HepG2 (cell line): ENCODE results near the gene MYL6B. TPM values are rescaled to one million over a fixed set of nuclear protein-coding genes. Genes with fewer than 3 reads are reported as not detected.
A peak's percentile ranks its signal among the peaks of the same experiment; 100 is the strongest.

Experiments used
- ATAC-seq: fragments of 200-7000 bp; cut with Tn5 transposase; 3 replicates; pipeline ENCODE4 v1.9.1; 2020; ENCODE audit warnings: mild to moderate bottlenecking, moderate library complexity
- BruUV-seq: library from RNA; stranded (reverse); fragments of 400-500 nt; replicated peaks from 2 replicates; lab custom pipeline; 2021; lab: Mats Ljungman, UMichigan
- CTCF ChIA-PET: fragments of 300-600 bp; formaldehyde crosslinking; extraction: SDS; loops from one replicate; lab custom pipeline; 2021; ENCODE audit warnings: low total read pairs, inconsistent platforms, low intra/inter-chr PET ratio; lab: Yijun Ruan, JAX
- POLR2A ChIA-PET: fragments of 350-600 bp; sonication (Branson Sonifier 250); formaldehyde crosslinking; loops from one replicate; lab custom pipeline; 2020; ENCODE audit warnings: antibody characterized with exemption, inconsistent platforms; lab: Yijun Ruan, JAX
- DNase-seq: peaks from one replicate; pipeline ENCODE4 v3.0.0-alpha.2; 2015; ENCODE audit warnings: low spot score
- FAIRE-seq: peaks from 3 replicates; lab custom pipeline; 2011; peaks lifted over from hg19 to GRCh38; lab: Jason Lieb, UNC
- H2AFZ ChIP-seq: one replicate; pipeline ENCODE4 v1.6.1; 2011; ENCODE audit warnings: low read length, inconsistent platforms
- H3K27ac ChIP-seq: fragments of 300-600 bp; 3 replicates; pipeline ENCODE4 v1.8.0; 2011; ENCODE audit warnings: mixed run types, mild to moderate bottlenecking, mixed read lengths, low read length, inconsistent platforms; ENCODE audit not compliant: insufficient read depth; ENCODE audit errors: extremely low read length
- H3K27me3 ChIP-seq, 2 experiments: fragments of 200-600 bp in 1 of 2; 2 replicates in 1 of 2; 3 replicates in 1 of 2; pipeline versions ENCODE4 v1.6.0 to v1.8.0; 2011; ENCODE audit warnings: low read length in 2 of 2, mild to moderate bottlenecking in 2 of 2, moderate library complexity in 2 of 2, inconsistent platforms in 1 of 2; ENCODE audit not compliant: insufficient read depth in 2 of 2, control insufficient read depth in 1 of 2
- H3K36me3 ChIP-seq, 2 experiments: fragments of 200-600 bp in 1 of 2; replicated peaks in 1 of 2; 2 replicates in 1 of 2; 3 replicates in 1 of 2; pipeline versions ENCODE4 v1.5.1 to v1.8.0; 2011; ENCODE audit warnings: low read length in 2 of 2, inconsistent platforms in 1 of 2; ENCODE audit not compliant: insufficient read depth in 2 of 2, control insufficient read depth in 1 of 2
- H3K4me1 ChIP-seq: 2 replicates; pipeline ENCODE4 v1.5.1; 2012; ENCODE audit warnings: low read length, inconsistent platforms; ENCODE audit not compliant: insufficient read depth
- H3K4me2 ChIP-seq: 2 replicates; pipeline ENCODE4 v1.6.0; 2011; ENCODE audit warnings: low read depth, low read length, inconsistent platforms
- H3K4me3 ChIP-seq, 3 experiments: fragments of 200-600 bp in 1 of 3; sonication (generic), shearing (Covaris generic) in 1 of 3; replicated peaks in 1 of 3; 2 replicates each; pipeline ENCODE4 v1.5.1; 2011 to 2016; ENCODE audit warnings: low read length in 3 of 3, inconsistent platforms in 2 of 3, low read depth in 2 of 3, mild to moderate bottlenecking in 2 of 3, control low read depth in 1 of 3, mixed read lengths in 1 of 3; ENCODE audit not compliant: insufficient read depth in 1 of 3
- H3K79me2 ChIP-seq: one replicate; pipeline ENCODE4 v1.6.1; 2011; ENCODE audit warnings: low read length, inconsistent platforms; ENCODE audit not compliant: insufficient read depth
- H3K9ac ChIP-seq: 2 replicates; pipeline ENCODE4 v1.6.0; 2011; ENCODE audit warnings: mild to moderate bottlenecking, low read depth, low read length, inconsistent platforms; ENCODE audit not compliant: insufficient read depth
- H3K9me3 ChIP-seq: 2 replicates; pipeline ENCODE4 v1.5.1; 2012; ENCODE audit warnings: mild to moderate bottlenecking, low read length
- H4K20me1 ChIP-seq: 2 replicates; pipeline ENCODE4 v1.6.0; 2011; ENCODE audit warnings: inconsistent platforms, mild to moderate bottlenecking, low read length, moderate library complexity; ENCODE audit not compliant: insufficient read depth
- NR2C2 ChIP-seq: sonication (generic); formaldehyde crosslinking; IDR thresholded peaks from 2 replicates; pipeline ENCODE4 v1.4.0; 2020; ENCODE audit warnings: missing genetic modification reagents, mild to moderate bottlenecking, moderate library complexity, borderline replicate concordance
- RBFOX2 ChIP-seq: fragments of 200-400 bp; formaldehyde crosslinking; IDR thresholded peaks from 2 replicates; pipeline ENCODE4 v1.6.1; 2017; ENCODE audit warnings: low read depth, mild to moderate bottlenecking, low read length
- ZFP36L1 ChIP-seq: sonication (generic); formaldehyde crosslinking; IDR thresholded peaks from 2 replicates; pipeline ENCODE4 v1.8.0; 2022; ENCODE audit warnings: mild to moderate bottlenecking, missing genetic modification reagents, moderate library complexity
- ZNF446 ChIP-seq: sonication (generic); formaldehyde crosslinking; IDR thresholded peaks from 2 replicates; pipeline ENCODE4 v1.5.0; 2020; ENCODE audit warnings: mild to moderate bottlenecking, missing genetic modification reagents
- ZNF75D ChIP-seq: sonication (generic); formaldehyde crosslinking; IDR thresholded peaks from 2 replicates; pipeline ENCODE4 v1.8.1; 2023; ENCODE audit warnings: missing genetic modification reagents, mild to moderate bottlenecking, borderline replicate concordance
- WGBS: methylation state at CpG from one replicate; pipeline ENCODE4 v1.1.6; 2017; ENCODE audit warnings: low lambda C conversion rate; 5-methylcytosine and 5-hydroxymethylcytosine counted together
- in situ Hi-C: cut with HindIII; loops from 2 replicates; pipeline ENCODE4 v1.10.0; 2017; ENCODE audit warnings: low pct_unique_long_range_greater_than_20kb; ENCODE audit not compliant: extremely low pct_ligation_motif_present
- intact Hi-C: fragments of 100-400 bp; cut with micrococcal nuclease; formaldehyde crosslinking; loops from one replicate; pipeline ENCODE4 v1.10.0; 2022; ENCODE audit not compliant: unreplicated experiment
- polyA plus RNA-seq, 8 experiments: library from polyadenylated mRNA; depleted of rRNA in 3 of 8; stranded (reverse) in 7 of 8; unstranded in 1 of 8; fragments of >200 nt; fragmentation: Illumina TruSeq in 4 of 8; extraction: Trizol in 4 of 8; gene quantifications; 2 replicates each; pipeline versions ENCODE4 v1.2.1 to v1.2.3, GENCODE V29; 2011 to 2016; ENCODE audit warnings: low read depth in 4 of 8, missing spikeins in 1 of 8, mixed read lengths in 1 of 8; ENCODE audit not compliant: insufficient read depth in 1 of 8
- total RNA-seq, 5 experiments: library from RNA; depleted of rRNA; stranded (reverse); fragments of >200 nt; fragmentation: Illumina TruSeq; extraction: Trizol; gene quantifications; 2 replicates each; pipeline ENCODE4 v1.2.3, GENCODE V29; 2016; ENCODE audit warnings: low read depth in 1 of 5
- TF ChIP-seq, protein P1 (sequence below): sonication (generic); formaldehyde crosslinking; IDR thresholded peaks from 2 replicates; pipeline ENCODE4 v1.5.1; 2020; ENCODE audit warnings: mild to moderate bottlenecking, missing genetic modification reagents, moderate library complexity

The MYL6B gene
- total and polyA plus RNA-seq, 2 of the 13 experiments (the other 11 are each of a cell fraction or from before 2014, with no cell fraction given): 75.7 to 88.7 TPM

DNA sequence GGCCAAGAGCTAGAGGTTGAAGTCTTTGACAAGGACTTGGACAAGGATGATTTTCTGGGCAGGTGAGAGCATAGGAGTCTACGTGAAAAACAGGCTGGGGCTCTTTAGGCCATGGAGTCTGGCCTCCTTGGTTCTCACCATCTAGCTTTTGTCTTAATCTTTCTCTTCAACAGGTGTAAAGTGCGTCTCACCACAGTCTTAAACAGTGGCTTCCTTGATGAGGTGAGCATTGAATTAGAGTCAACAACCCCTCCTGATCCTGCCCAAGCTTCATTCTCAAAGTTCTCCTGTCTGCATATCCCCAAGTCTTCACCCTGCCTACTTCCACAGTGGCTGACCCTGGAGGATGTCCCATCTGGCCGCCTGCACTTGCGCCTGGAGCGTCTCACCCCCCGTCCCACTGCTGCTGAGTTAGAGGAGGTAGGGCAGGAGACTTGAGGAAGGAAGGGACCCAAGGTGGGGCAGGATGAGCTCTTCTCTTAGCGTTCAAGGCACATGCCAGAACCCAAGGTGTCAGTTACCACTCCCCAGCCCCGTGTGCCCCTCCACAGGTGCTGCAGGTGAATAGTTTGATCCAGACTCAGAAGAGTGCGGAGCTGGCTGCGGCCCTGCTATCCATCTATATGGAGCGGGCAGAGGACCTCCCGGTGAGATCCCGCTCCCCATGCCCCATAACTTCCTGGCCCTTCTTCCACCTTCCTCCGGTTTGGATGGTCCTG lies 14.4 kb upstream of the MYL6B start:
- TF ChIP-seq NR2C2 (no peak), ZNF446 (no peak), ZNF75D (CRISPR knock-in tag) (no peak), ZFP36L1 (CRISPR knock-in tag) (no peak), RBFOX2 (0 out of 2 replicates have a peak, but pooled peaks have one; percentile 9)
- TF ChIP-seq, protein P1, sequence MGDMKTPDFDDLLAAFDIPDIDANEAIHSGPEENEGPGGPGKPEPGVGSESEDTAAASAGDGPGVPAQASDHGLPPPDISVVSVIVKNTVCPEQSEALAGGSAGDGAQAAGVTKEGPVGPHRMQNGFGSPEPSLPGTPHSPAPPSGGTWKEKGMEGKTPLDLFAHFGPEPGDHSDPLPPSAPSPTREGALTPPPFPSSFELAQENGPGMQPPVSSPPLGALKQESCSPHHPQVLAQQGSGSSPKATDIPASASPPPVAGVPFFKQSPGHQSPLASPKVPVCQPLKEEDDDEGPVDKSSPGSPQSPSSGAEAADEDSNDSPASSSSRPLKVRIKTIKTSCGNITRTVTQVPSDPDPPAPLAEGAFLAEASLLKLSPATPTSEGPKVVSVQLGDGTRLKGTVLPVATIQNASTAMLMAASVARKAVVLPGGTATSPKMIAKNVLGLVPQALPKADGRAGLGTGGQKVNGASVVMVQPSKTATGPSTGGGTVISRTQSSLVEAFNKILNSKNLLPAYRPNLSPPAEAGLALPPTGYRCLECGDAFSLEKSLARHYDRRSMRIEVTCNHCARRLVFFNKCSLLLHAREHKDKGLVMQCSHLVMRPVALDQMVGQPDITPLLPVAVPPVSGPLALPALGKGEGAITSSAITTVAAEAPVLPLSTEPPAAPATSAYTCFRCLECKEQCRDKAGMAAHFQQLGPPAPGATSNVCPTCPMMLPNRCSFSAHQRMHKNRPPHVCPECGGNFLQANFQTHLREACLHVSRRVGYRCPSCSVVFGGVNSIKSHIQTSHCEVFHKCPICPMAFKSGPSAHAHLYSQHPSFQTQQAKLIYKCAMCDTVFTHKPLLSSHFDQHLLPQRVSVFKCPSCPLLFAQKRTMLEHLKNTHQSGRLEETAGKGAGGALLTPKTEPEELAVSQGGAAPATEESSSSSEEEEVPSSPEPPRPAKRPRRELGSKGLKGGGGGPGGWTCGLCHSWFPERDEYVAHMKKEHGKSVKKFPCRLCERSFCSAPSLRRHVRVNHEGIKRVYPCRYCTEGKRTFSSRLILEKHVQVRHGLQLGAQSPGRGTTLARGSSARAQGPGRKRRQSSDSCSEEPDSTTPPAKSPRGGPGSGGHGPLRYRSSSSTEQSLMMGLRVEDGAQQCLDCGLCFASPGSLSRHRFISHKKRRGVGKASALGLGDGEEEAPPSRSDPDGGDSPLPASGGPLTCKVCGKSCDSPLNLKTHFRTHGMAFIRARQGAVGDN (CRISPR knock-in tag): no peak
- POLR2A ChIA-PET: interaction anchor here (2.1 kb wide), 1 partner anchor 10 kb away, joined by 6 read pairs; the partner anchor contains the start of gene ESYT1
- WGBS: 96% methylated on average over 13 of the region's 14 CpGs
- H3K79me2 ChIP-seq: no peaks in the 10 kb centered on the region
- peaks cover 17 to 73% of the 10 kb centered on the region in 2 experiments for H3K36me3 ChIP-seq
- intact Hi-C loops (no loop called here), in situ Hi-C loops (no loop called here)
- H3K4me3 ChIP-seq: no peak overlapping the region
- no peak overlapping the region for H3K4me2 ChIP-seq
- no peak for DNase-seq
- CTCF ChIA-PET: no interaction called here
- H3K9me3 ChIP-seq: no peaks in the 10 kb centered on the region
- no peaks in the 10 kb centered on the region for H4K20me1 ChIP-seq
- H3K9ac ChIP-seq: no peak overlapping the region
- no peak for ATAC-seq
- H3K27me3 ChIP-seq: no peaks in the 10 kb centered on the region
- no peak overlapping the region for H3K27ac ChIP-seq
- H2AFZ ChIP-seq: no peak overlapping the region
- H3K4me1 ChIP-seq: no peaks in the 10 kb centered on the region
- FAIRE-seq: no peak
- BruUV-seq: no TSS peak
